Breast epithelium (tissue), 4 donors: ENCODE results near the gene DSCAML1. TPM values are rescaled to one million over a fixed set of nuclear protein-coding genes. Genes with fewer than 3 reads are reported as not detected.

ENCODE experiments used
- DNase-seq, 2 donors: peaks; one replicate each; pipeline ENCODE4 v3.0.0-alpha.2; 2019; ENCODE audit warnings: low spot score in 2 of 2
- H3K27ac ChIP-seq, 2 donors: fragments of 200-600 bp; sonication (generic) in 1 of 2; one replicate each; pipeline ENCODE4 v1.5.1; 2016 to 2019; ENCODE audit warnings: mild to moderate bottlenecking in 1 of 2
- H3K27me3 ChIP-seq, 2 donors: fragments of 200-600 bp; sonication (generic) in 1 of 2; one replicate each; pipeline versions ENCODE4 v1.5.1 to v1.6.0; 2017 to 2019; ENCODE audit warnings: control low read depth in 1 of 2, mild to moderate bottlenecking in 1 of 2
- H3K36me3 ChIP-seq: fragments of 200-600 bp; one replicate; pipeline ENCODE4 v1.5.1; 2019
- H3K4me1 ChIP-seq, 2 donors: fragments of 200-600 bp; sonication (generic); one replicate each; pipeline ENCODE4 v1.5.1; 2016 to 2019; ENCODE audit warnings: control low read depth in 1 of 2
- H3K4me3 ChIP-seq, 3 donors: fragments of 200-600 bp; sonication (generic); 1 replicate in 2 of 3; 2 replicates in 1 of 3; pipeline ENCODE4 v1.5.1; 2016 to 2019; ENCODE audit warnings: mild to moderate bottlenecking in 3 of 3, moderate library complexity in 2 of 3
- H3K9me3 ChIP-seq, 2 donors: fragments of 200-600 bp; sonication (generic) in 1 of 2; one replicate each; pipeline ENCODE4 v1.5.1; 2016 to 2019; ENCODE audit warnings: control low read depth in 1 of 2
- POLR2A ChIP-seq: fragments of 450-650 bp; IDR thresholded peaks from one replicate; pipeline ENCODE4 v1.6.1; 2016; ENCODE audit warnings: antibody characterized with exemption, mild to moderate bottlenecking, moderate library complexity
- POLR2AphosphoS5 ChIP-seq, 3 donors: sonication (generic); formaldehyde crosslinking; IDR thresholded peaks; one replicate each; pipeline ENCODE4 v1.6.1; 2017; ENCODE audit warnings: antibody characterized with exemption in 3 of 3
- intact Hi-C: fragments of 100-400 bp; cut with DNase I; formaldehyde crosslinking; loops from one replicate; pipeline ENCODE4 v1.15.1; 2023; ENCODE audit warnings: low total_unique reads
- total RNA-seq, 3 donors: library from RNA; depleted of rRNA; stranded (reverse); fragments of >200 nt; gene quantifications; one replicate each; pipeline ENCODE4 v1.1.0, GENCODE V29; 2016
- TF ChIP-seq, protein P1 (sequence below), 3 donors: fragments of 450-650 bp; IDR thresholded peaks; one replicate each; pipeline ENCODE4 v1.5.1; 2016 to 2017; ENCODE audit warnings: antibody characterized with exemption in 3 of 3, mild to moderate bottlenecking in 3 of 3, moderate library complexity in 3 of 3

The DSCAML1 gene
- total RNA-seq, 3 donors from 2014 or later, result 0.33 to 1.8 (median 0.64) TPM

- TF ChIP-seq POLR2A (no peak), POLR2AphosphoS5 (IDR thresholded peaks at IDR 0.05) (no peak)
- TF ChIP-seq, protein P1, sequence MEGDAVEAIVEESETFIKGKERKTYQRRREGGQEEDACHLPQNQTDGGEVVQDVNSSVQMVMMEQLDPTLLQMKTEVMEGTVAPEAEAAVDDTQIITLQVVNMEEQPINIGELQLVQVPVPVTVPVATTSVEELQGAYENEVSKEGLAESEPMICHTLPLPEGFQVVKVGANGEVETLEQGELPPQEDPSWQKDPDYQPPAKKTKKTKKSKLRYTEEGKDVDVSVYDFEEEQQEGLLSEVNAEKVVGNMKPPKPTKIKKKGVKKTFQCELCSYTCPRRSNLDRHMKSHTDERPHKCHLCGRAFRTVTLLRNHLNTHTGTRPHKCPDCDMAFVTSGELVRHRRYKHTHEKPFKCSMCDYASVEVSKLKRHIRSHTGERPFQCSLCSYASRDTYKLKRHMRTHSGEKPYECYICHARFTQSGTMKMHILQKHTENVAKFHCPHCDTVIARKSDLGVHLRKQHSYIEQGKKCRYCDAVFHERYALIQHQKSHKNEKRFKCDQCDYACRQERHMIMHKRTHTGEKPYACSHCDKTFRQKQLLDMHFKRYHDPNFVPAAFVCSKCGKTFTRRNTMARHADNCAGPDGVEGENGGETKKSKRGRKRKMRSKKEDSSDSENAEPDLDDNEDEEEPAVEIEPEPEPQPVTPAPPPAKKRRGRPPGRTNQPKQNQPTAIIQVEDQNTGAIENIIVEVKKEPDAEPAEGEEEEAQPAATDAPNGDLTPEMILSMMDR (IDR thresholded peaks at IDR 0.05), result no peak
- no peaks in the 10 kb centered on the region for H3K36me3 ChIP-seq
- H3K27ac ChIP-seq, result no peak overlapping the region
- no peak for DNase-seq
- intact Hi-C loops, result no loop called here
- H3K4me1 ChIP-seq, result no peaks in the 10 kb centered on the region
- H3K4me3 ChIP-seq, result no peak overlapping the region
- H3K9me3 ChIP-seq, result no peaks in the 10 kb centered on the region
- peaks cover 0 to 34% of the 10 kb centered on the region in 2 donors for H3K27me3 ChIP-seq
These were observed 6.7 kb downstream of the DSCAML1 start for GRCh38 chr11:117790279-117790678.

GRCh38 chr11:117789241-117789640 is 7.8 kb downstream of the DSCAML1 start:
- intact Hi-C loops, result no loop called here
- Histone ChIP-seq H3K4me1 (no peaks in the 10 kb centered on the region), H3K4me3 (no peak overlapping the region), H3K27me3 (peaks cover 0 to 30% of the 10 kb centered on the region in 2 donors), H3K9me3 (no peaks in the 10 kb centered on the region), H3K27ac (no peak overlapping the region), H3K36me3 (no peaks in the 10 kb centered on the region)
- TF ChIP-seq, protein P1 (IDR thresholded peaks at IDR 0.05), result no peak
- no peak for TF ChIP-seq POLR2A
- TF ChIP-seq POLR2AphosphoS5 (IDR thresholded peaks at IDR 0.05), result no peak
- no peak for DNase-seq

DNA sequence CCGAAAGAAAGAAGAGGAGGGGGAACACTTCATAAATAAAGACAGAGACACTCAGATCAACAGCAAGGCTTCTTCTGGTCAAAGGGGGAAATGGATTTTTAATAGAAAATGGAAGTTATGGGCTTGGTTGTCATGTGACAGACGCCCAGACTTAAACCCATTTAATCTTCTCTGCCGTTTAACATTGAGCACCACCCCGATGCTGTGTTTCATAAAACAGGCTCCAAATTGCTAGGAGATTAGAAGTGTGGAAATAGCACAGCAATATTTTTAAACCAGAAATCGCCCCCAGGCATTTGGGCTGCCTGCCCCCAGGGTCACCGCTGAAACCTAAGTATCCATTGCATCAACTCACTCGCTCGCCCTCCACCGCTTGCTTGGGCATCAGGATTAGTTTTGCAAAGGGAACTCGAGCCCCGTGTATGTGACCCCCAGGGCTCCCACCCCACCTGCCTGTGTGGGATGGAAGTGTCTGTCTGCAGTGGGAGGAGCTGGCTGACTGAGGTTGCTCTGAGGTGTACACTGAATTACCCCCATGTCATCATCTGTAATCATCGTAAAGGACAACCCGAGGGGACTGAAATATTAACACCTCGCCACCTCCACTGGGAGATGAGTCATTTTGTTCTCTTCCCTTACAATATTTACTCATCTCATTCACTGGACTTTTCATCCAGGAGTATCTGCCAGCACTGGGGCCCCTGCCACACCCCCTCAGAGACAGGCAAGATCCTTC is 10.7 kb downstream of the DSCAML1 start:
- no peak for DNase-seq
- no peaks in the 10 kb centered on the region for H3K36me3 ChIP-seq
- no peaks in the 10 kb centered on the region for H3K4me1 ChIP-seq
- no peaks in the 10 kb centered on the region for H3K9me3 ChIP-seq
- H3K27me3 ChIP-seq, result peaks cover 0 to 6% of the 10 kb centered on the region in 2 donors
- no peak overlapping the region for H3K27ac ChIP-seq
- H3K4me3 ChIP-seq, result no peak overlapping the region
- intact Hi-C loops, result no loop called here
- TF ChIP-seq POLR2AphosphoS5 (IDR thresholded peaks at IDR 0.05), result no peak

- no peaks in the 10 kb centered on the region for H3K36me3 ChIP-seq
- DNase-seq, result no peak
- intact Hi-C loops, result loop anchor here (5.0 kb wide), 1 partner anchor 1070 kb away; no protein-coding TSS in a partner anchor
- no peak overlapping the region for H3K27ac ChIP-seq
- H3K27me3 ChIP-seq, result peaks cover 0 to 9% of the 10 kb centered on the region in 2 donors
- TF ChIP-seq POLR2AphosphoS5 (IDR thresholded peaks at IDR 0.05) (no peak), POLR2A (no peak)
- TF ChIP-seq, protein P1 (IDR thresholded peaks at IDR 0.05), result no peak
- no peaks in the 10 kb centered on the region for H3K4me1 ChIP-seq
- H3K4me3 ChIP-seq, result no peak overlapping the region
- no peaks in the 10 kb centered on the region for H3K9me3 ChIP-seq
These were observed 14.9 kb downstream of the DSCAML1 start for GRCh38 chr11:117782101-117782500.

GRCh38 chr11:117781627-117782026 is 15.4 kb downstream of the DSCAML1 start:
- H3K27me3 ChIP-seq, result peaks cover 0 to 9% of the 10 kb centered on the region in 2 donors
- no peak overlapping the region for H3K4me3 ChIP-seq
- H3K27ac ChIP-seq, result no peak overlapping the region
- intact Hi-C loops, result loop anchor here (5.0 kb wide), 1 partner anchor 1071 kb away; no protein-coding TSS in a partner anchor
- no peaks in the 10 kb centered on the region for H3K4me1 ChIP-seq
- H3K36me3 ChIP-seq, result no peaks in the 10 kb centered on the region
- H3K9me3 ChIP-seq, result no peaks in the 10 kb centered on the region
- DNase-seq, result no peak
- TF ChIP-seq POLR2A (no peak), POLR2AphosphoS5 (IDR thresholded peaks at IDR 0.05) (no peak)
- TF ChIP-seq, protein P1 (IDR thresholded peaks at IDR 0.05), result no peak
